Stimulated activated CD8-positive, alpha-beta memory T cell treated with anti-CD3 and anti-CD28 coated beads, Interleukin-2, amount 100 ng/mL, for 1 hour (primary cell): ENCODE data around the gene INS.

Experiments
- DNase-seq, 2 donors: peaks; one replicate each; pipeline ENCODE4 v3.0.0-alpha.2; 2020; ENCODE audit warnings: low read depth in 2 of 2

The INS gene

GRCh38 chr11:2114430-2115241, 46.4 kb downstream of the INS start:
- DNase-seq = no peak

GRCh38 chr11:2113776-2114175, 47.2 kb downstream of the INS start:
- DNase-seq = no peak

GRCh38 chr11:2110521-2110920, 50.5 kb downstream of the INS start:
- no peak for DNase-seq
